Keratinocyte (primary cell): ENCODE results near the gene SMNDC1.

Experiments
- EZH2 ChIP-seq: IDR thresholded peaks from one replicate; pipeline ENCODE4 v1.6.1; 2012; ENCODE audit warnings: inconsistent platforms, mild to moderate bottlenecking, low read length, moderate library complexity
- TF ChIP-seq, protein P1 (sequence below), 3 experiments: IDR thresholded peaks in 1 of 3; conservative IDR thresholded peaks in 1 of 3; optimal IDR thresholded peaks in 1 of 3; 2 replicates in 2 of 3; 3 replicates in 1 of 3; pipeline versions ENCODE3 to v1.5.1; 2011; ENCODE audit warnings: low read length in 3 of 3, mild to moderate bottlenecking in 3 of 3, moderate library complexity in 2 of 3, control low read depth in 1 of 3, inconsistent platforms in 1 of 3; ENCODE audit not compliant: insufficient read depth in 2 of 3; ENCODE audit errors: extremely low read depth in 1 of 3

DNA sequence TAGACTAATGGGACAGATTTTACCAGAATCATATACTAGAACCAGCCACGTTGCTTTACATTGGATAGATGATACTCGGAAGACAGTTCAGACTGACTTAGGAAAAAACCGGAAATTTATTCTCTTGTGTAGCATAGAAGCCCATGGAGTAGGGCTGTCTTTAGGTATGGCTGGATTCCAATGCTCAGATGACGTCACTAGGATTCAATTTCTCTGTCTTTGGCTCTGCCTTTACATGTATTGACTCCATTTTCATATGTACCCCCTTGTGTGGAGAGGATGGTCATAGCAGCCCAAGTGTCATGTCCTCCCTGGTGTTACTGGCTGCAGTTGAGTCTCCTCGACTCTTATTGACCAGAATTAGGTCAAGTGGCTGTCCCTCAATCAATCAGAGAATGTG lies 39.2 kb upstream of the SMNDC1 start:
- TF ChIP-seq, protein P1, sequence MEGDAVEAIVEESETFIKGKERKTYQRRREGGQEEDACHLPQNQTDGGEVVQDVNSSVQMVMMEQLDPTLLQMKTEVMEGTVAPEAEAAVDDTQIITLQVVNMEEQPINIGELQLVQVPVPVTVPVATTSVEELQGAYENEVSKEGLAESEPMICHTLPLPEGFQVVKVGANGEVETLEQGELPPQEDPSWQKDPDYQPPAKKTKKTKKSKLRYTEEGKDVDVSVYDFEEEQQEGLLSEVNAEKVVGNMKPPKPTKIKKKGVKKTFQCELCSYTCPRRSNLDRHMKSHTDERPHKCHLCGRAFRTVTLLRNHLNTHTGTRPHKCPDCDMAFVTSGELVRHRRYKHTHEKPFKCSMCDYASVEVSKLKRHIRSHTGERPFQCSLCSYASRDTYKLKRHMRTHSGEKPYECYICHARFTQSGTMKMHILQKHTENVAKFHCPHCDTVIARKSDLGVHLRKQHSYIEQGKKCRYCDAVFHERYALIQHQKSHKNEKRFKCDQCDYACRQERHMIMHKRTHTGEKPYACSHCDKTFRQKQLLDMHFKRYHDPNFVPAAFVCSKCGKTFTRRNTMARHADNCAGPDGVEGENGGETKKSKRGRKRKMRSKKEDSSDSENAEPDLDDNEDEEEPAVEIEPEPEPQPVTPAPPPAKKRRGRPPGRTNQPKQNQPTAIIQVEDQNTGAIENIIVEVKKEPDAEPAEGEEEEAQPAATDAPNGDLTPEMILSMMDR (optimal IDR thresholded peaks at IDR 0.05 in 1 of 3, IDR thresholded peaks at IDR 0.05 in 1 of 3, conservative IDR thresholded peaks at IDR 0.05 in 1 of 3; ENCODE audit: extremely low read depth in 1 of 3, insufficient read depth in 2 of 3, low read length in 3 of 3): no peak
- no peak for TF ChIP-seq EZH2
